ENCODE results near the gene HCRT.

Gene HCRT

DNA sequence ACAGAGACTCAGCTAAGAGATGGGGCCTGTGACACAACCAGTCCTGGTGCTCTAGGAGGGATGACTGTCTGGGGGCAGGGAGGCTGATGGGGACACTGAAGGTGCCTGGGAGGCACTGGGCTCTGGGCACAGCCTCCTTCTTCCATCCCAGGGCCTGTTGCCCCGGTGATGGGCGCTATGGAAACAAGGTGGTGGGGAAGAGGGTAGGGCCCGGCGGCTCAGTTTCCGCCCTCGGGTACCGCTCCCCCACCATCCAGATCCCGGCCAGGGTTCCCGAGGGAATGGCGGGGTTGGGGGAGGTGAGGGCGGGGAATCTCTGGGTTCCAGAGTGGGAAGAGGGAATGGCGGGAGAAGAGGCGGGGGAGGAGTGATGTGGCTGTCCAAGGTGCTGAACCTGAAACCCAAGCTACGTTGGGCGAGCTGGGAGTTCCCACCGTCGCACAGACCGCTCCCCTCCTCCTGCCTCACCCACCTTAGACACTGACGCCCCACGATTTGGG is 5.3 kb downstream of the HCRT start:
- DNase-seq (ENCODE audit: low read depth) = no peak
- in situ Hi-C loops (cut with HindIII; ENCODE audit: low sequenced_read_pairs) = no loop called here
- no peak overlapping the region for H3K4me3 ChIP-seq (ENCODE audit: low read depth, low read length)
- TF ChIP-seq, protein P1, sequence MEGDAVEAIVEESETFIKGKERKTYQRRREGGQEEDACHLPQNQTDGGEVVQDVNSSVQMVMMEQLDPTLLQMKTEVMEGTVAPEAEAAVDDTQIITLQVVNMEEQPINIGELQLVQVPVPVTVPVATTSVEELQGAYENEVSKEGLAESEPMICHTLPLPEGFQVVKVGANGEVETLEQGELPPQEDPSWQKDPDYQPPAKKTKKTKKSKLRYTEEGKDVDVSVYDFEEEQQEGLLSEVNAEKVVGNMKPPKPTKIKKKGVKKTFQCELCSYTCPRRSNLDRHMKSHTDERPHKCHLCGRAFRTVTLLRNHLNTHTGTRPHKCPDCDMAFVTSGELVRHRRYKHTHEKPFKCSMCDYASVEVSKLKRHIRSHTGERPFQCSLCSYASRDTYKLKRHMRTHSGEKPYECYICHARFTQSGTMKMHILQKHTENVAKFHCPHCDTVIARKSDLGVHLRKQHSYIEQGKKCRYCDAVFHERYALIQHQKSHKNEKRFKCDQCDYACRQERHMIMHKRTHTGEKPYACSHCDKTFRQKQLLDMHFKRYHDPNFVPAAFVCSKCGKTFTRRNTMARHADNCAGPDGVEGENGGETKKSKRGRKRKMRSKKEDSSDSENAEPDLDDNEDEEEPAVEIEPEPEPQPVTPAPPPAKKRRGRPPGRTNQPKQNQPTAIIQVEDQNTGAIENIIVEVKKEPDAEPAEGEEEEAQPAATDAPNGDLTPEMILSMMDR (IDR thresholded peaks at IDR 0.05; ENCODE audit: low read depth, low read length, missing control alignments) = no peak

DNA sequence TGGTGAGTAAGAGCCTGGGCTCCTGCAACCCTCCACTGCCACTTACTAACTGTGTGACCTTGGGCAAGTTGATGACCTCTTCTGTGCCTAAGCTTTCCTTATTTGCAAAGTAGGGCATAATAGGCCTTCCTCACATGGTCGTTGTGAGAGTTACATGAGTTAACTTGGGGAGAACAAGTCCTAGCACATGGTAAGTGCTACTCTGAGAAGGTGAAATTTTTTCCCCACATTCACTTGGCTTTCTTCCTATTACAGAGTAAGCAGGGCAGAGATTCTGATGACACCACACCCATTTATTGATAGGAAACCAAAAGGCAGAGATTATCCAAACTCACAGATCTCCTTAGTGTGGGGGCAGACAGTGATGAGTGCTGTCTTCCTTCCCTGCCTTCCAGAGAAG is 5.9 kb downstream of the HCRT start:
- H3K4me3 ChIP-seq (ENCODE audit: low read depth, low read length) = no peak overlapping the region
- no peak for DNase-seq (ENCODE audit: low read depth)
- in situ Hi-C loops (cut with HindIII; ENCODE audit: low sequenced_read_pairs) = no loop called here
- TF ChIP-seq, protein P1 (IDR thresholded peaks at IDR 0.05; ENCODE audit: low read depth, low read length, missing control alignments) = no peak

DNA sequence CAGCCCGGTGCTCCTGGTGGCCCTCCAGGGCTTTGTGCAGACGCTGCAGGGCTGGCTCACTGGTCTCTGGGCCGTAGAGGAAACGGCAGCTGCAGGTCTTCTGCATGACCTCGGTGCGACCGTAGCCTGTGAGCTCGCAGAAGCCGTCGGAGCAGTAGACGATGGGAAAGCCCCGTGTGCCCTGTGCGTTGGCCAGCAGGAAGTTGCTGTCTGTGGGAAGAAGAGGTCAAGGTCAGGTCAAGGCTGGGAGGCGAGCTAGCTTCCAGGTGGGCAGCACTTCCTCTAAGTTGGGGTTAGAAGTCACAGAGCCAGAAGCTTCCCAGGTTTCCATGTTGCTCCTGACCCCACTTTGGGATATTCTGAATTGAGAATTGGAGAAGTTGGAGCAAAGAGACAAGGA is 6.4 kb downstream of the HCRT start:
- DNase-seq (ENCODE audit: low read depth) = no peak

GRCh38 chr17:42177684-42178083 is 7.6 kb downstream of the HCRT start:
- no peak for DNase-seq (ENCODE audit: low read depth)
- TF ChIP-seq, protein P1 (IDR thresholded peaks at IDR 0.05; ENCODE audit: low read depth, low read length, missing control alignments) = no peak
- H3K4me3 ChIP-seq (ENCODE audit: low read depth, low read length) = no peak overlapping the region
- in situ Hi-C loops (cut with HindIII; ENCODE audit: low sequenced_read_pairs) = no loop called here

More for the DNA sequence above, 6.4 kb downstream of the HCRT start:
- H3K4me3 ChIP-seq (ENCODE audit: low read depth, low read length) = no peak overlapping the region
- TF ChIP-seq, protein P1 (IDR thresholded peaks at IDR 0.05; ENCODE audit: low read depth, low read length, missing control alignments) = no peak
- in situ Hi-C loops (cut with HindIII; ENCODE audit: low sequenced_read_pairs) = no loop called here

- DNase-seq (ENCODE audit: low read depth) = no peak
- in situ Hi-C loops (cut with HindIII; ENCODE audit: low sequenced_read_pairs) = no loop called here
- TF ChIP-seq, protein P1 (IDR thresholded peaks at IDR 0.05; ENCODE audit: low read depth, low read length, missing control alignments) = no peak
- H3K4me3 ChIP-seq (ENCODE audit: low read depth, low read length) = no peak overlapping the region
Observed at GRCh38 chr17:42174126-42174783, 11.0 kb downstream of the HCRT start.

DNA sequence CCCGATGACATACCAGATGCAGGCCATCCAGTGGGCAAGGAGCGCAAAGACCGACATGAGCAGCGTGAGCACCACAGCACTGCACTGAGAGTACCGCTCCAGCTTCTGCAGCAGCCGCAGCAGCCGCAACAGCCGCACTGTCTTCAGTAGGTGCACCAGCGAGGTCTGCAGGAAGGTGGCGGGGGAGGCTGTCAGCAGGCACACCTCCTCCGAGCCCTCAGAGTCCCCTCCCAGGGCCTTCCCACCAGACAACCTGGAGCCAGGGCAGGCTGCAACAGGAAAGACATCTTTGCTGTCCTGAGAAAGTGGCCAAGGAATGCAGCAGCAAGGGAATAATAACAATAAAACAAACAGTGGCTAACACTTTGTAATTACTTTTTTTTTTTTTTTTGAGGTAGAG is 13.4 kb downstream of the HCRT start:
- in situ Hi-C loops (cut with HindIII; ENCODE audit: low sequenced_read_pairs) = no loop called here
- DNase-seq (ENCODE audit: low read depth) = no peak
- TF ChIP-seq, protein P1 (IDR thresholded peaks at IDR 0.05; ENCODE audit: low read depth, low read length, missing control alignments) = no peak
- no peak overlapping the region for H3K4me3 ChIP-seq (ENCODE audit: low read depth, low read length)

All from astrocyte of the cerebellum (primary cell).